GM18909 (cell line): ENCODE results near the gene CTXND1.

ENCODE experiments used
- ATAC-seq: cut with Tn5 transposase; IDR thresholded peaks from one replicate; pipeline ENCODE4 v1.9.1; 2021; ENCODE audit warnings: mild to moderate bottlenecking; ENCODE audit not compliant: unreplicated experiment, poor library complexity

Gene CTXND1

DNA sequence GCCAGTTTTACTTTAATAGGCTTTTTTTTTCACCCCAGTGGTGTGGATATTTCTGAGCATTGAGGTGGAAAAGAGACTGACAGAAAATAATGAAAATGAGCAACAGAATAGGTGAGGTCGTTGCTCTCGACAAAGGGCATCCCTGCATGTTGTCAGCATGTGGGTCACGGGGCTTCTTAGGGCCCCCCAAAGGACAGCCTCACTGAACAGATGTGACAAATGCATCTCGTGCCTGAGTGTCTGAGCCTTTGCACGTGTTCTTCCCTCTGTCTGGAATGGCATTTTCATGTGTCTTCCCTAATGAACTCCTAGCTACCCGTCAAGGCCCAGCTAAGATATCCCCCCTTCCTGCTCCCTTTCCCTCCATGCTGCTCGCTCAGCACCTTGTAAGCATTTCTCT lies 67.5 kb downstream of the CTXND1 start:
- ATAC-seq, result no peak

DNA sequence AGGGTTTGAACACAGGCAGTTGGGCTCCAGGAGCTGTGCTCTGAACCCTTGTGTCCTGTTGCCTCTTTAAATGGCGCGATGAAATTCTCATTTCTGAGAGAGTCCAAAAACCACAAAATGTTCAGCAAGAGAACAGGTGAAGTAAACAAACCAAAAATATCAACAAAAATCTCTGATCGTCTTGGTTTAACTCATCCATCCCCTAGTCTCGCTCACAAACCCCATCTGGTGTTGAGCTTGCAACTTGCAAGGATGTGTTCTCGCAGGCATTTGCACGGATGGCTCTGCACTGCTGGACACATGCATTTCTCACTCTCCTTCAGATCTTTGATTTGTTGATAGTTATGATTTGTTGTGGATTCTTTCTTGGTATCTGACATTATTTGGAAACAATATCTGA lies 68.1 kb downstream of the CTXND1 start:
- ATAC-seq, result no peak

DNA sequence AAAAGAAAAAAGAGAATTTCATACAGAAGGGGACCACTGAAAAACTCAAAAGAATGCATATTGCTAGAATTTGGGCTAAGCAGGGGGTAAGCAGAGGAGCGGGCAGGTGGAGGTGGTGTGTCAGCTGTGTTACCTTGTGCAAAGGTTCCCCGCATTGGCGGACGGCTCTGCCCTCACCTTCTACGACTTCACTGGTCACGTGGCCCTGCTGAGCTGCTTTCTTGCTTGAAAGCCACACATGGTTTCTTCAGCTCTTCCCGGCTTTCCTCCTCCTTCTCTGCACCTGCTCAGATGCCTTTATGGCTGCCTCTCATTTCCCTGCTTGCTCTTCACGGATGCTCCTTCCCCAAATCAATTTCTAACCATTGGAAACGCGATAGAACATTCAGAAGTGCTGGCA lies 68.7 kb downstream of the CTXND1 start:
- no peak for ATAC-seq

DNA sequence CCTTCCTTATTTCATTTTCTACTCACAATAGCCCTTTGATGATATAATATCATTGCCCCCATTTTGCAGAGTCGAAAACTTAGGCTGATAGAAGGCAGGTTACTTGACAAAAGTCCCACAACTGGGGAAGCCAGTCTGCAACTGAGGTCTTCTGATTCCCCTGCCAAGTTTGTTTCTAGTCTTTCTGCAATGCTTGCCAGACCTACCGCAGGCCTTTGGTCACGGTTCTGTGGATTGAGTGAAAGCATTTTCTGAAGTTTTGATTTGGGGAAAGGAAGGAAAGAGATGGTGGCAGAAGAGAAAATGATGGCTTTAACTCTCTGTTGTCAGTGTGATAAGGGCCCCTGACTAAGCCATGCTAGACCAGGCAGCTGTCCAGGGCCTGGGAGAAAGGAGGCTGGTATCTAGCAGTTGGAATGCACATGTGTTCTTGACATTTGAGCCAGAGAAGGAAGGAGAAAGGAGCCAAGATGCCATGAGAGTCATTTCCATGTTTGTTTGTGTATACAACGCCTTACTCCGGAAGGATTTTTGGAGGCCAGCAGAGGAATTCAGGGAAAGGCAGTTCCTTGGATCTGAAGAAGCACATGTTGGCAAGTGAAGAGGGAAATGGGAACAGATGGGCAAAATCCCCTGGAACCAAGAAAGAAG lies 69.3 kb downstream of the CTXND1 start:
- ATAC-seq, result no peak

DNA sequence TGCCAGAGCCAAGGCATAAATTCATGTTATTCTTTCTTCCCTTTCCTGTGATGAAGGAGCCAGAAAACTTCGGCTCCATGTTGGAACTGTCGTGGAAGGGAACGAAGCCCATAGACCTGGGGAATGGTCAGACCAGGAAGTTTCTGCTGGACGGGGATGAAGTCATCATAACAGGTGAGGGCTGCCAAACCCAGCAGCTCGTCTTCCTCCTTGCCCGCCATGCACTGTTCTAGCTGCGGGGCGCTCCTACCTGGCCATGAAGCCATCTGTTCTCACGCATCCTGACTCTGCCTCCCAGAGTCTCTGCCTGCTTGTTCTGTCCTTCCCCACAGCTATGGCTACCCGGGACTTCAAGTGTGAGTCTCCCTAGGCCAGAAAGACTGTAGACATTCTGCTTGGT lies 71.0 kb downstream of the CTXND1 start:
- ATAC-seq, result no peak

DNA sequence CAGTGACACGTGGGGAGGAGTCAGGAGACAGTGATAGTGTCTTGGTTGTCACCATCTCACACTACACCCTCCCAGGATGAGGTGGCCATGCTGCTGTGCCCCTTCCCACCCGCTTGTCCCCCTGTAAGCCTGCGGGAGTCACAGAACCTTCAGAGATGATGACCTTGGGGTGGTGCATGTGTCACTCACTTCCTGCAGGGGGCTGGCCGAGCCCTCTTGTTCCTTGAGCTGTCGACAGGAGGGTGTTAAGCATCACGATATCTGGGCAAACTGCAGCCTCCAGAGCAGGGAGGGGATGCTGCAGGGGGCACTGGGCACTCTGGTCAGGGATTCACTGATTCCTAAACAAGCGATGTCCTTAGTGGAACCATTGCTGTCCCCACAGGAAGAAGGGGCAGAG lies 71.5 kb downstream of the CTXND1 start:
- ATAC-seq, result no peak

DNA sequence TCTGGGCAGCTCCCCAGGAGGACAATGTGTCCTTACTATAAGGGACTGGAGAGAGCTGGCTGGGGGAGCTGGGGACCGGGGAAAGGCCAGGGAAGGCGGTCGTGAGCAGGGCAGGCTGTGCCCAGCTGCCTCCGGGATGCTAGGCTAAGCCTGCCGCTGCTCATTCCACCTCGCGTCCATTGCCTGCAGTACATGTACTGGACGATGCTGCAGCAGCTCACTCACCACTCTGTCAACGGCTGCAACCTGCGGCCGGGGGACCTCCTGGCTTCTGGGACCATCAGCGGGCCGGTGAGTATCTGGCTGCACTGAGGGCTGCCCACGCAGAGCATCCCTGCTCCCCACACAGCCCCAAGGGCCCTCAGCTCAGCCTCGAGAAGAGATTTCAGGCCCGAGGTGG lies 72.1 kb downstream of the CTXND1 start:
- no peak for ATAC-seq

DNA sequence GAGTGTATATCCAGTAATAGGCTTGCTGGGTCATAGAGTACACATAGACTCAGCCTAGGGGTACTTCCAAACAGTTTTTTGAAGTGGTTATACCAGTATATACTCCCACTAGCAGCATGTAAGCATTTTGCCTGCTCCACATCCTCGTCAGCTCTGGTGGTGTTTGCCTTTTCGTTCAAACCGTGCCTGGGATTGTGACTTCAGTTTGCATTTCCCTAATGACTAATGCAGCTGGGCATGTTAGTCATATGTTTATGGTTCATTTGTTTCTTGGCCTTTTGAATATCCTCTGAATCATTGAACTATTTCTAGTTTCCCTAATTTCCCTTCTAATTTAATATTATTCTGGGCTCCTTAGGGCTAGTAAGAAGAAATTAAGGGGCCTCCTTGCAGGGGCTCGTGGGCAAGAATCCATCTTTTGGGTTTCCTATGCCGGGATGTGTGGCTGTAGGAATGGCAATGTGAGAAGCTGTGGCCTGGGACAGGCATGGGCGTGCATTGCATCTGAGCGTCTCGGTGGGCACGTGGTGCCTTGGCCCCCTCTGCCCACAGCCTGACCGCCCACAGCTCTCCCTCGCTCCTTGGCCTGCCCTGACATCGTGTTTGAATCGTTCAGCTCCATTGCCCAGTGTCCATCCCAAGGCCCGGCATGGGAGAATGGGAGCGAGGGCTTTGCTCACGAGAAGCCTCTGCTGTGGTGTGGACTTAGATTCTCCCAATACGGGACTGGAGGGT lies 72.8 kb downstream of the CTXND1 start:
- ATAC-seq, result no peak

DNA sequence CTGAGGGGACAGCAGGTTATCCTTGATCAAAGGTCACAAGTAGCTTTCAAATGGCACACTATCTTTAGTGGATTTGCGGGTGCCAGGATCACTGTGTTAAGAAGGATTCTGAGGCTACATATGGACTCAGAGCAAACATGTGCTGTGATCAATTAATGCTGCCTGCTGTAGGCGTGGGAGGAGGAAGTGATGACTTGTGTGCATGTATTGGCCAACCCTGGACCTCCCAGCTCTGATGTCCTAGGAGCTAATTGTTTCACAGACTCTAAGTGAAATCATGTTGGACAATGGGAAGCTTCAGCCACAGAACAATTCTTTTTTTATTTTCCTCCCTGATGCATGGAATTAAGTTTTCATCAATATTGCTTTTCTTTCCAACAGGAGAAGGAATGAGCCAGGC lies 74.9 kb downstream of the CTXND1 start:
- no peak for ATAC-seq

DNA sequence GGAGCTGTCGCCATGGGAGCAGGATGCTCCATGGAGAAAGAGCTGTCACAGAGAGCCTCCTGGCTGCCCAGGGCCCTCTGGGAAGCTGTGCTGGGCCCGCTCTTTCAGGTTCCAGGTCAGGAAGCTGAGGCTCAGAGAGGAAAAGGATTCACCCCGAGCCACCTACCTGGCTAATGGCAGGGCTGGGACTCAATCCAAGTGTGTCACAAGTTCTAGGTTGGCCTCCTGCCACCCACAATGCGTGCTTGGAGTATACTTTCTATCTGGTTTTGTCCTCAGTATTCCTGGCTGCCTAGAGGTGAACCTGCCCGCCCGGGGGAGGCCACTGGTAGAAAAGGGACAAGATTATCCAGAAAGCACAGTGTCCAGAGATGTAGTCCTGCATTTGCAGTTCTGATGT lies 75.6 kb downstream of the CTXND1 start:
- no peak for ATAC-seq

DNA sequence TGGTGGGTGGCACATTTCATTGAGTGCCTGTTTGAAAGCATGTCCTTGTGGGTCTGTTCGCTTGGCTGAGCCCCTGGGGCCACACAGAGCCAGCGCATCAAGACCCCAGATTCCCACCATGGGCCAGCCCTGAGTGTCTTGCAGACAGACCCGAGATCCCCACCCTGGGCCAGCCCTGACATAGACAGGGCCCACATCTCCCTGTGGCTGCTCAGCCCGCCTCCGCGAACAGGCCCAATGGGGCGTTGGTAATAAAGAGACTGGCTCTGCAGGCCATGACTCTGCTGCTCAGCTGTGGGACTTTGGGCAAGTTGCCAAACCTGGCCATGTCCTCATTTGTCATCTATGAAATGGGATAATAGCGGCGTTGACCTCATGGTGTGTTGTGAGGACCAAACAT lies 76.6 kb downstream of the CTXND1 start:
- ATAC-seq, result no peak

DNA sequence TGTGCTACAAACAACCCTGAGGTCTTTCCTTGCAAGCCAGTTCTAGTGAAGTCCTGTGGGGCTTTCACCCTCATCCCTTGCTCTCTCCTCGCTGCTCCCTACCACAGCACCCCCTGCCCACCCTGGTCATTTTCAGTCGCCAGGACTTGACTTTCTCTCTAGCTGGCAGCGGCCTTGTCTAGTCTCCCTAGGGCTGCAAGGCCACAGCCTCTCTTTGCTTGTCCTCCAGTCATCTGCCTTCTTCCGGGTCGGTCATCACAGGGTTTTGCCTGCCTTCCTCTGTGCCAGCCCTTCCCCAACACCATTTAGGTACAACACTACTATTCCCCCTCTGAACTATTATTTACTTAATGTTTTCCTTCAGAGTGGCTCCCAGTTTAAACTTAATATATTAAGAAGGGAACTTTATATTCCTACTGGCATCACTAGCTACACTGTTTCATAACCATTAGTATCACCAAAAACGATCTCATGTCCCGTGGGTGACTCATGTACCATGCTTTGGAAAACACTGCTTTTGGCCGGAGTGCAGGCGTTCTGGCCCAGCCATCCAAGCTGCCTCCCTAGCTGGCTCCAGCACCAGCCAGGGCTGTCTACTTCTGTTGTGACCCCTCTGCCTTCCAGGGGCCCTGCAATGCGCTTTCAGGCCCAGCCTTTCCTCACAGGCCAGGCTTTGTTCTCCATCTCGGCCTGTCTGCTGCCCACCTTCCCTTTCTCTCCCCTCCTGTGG lies 77.8 kb downstream of the CTXND1 start:
- ATAC-seq, result no peak

DNA sequence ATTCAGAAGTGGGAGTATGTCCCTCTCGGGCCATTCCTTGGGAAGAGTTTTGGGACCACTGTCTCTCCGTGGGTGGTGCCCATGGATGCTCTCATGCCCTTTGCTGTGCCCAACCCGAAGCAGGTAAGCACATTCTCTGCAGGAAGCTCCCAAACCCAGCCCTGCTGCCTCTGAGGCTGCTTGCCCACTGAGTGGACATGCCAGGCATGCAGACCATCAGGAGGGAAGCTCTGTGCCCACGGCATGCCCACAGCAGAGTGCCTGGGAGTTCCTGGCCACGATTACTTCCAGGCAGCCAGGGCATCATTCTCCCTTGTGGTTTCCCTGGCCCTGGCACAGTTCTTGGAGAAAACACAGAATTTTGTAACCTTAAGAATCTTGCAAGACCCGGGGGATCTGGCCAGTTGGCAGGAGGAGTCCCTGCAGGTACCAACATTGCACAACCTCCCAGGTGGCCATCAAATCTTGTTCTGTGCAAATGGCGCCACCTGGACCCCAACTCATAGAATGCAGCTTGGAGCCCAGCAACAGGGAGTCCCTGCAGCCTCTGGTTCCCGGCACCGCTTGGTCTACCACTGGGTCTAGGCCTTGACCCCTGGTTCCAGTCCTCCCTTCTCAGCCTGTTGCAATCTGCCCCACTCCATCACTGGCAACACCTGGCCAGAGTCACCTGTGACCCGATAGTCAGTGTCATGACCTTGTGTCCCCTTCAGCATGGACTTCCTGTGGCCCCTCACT lies 78.8 kb downstream of the CTXND1 start:
- peak; percentile 60 for ATAC-seq

DNA sequence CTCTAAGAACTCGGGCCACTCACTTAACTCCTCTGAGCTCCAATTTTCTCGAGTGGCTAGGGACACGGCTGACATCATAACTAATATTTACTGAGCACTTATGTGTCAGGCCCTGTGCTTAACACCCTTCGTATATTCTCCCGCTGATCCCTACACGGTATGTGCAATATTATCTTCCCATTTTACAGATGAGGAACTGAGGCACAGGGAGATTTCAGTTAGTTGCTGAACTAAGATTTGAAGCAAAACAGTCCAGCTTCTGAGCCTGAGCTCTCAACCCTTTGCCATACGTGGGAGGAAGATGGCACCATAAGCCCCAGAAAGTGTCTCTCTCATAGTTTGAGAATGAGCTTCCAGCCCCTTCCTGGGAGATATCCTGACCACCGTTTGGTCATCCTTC lies 79.6 kb downstream of the CTXND1 start:
- ATAC-seq, result no peak

DNA sequence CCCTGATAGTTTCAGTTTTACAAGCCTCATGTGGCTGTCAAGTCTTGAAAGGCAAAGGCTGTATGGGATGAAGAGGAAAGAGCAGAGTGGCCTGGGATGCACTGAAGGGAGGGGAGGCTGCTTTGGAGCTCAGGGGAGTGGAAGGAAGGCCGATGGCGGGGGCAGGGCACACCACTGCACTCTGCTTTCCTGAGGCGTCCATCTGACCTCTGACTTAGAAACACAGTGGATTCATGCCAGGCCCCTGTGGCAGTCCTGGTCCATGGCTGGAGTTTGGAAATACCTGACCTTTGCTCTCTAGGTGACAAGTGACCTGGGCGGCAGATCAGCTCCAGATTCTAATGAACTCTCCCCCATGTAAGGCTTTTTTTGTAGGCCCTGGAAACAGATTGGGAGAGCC lies 80.2 kb downstream of the CTXND1 start:
- no peak for ATAC-seq

DNA sequence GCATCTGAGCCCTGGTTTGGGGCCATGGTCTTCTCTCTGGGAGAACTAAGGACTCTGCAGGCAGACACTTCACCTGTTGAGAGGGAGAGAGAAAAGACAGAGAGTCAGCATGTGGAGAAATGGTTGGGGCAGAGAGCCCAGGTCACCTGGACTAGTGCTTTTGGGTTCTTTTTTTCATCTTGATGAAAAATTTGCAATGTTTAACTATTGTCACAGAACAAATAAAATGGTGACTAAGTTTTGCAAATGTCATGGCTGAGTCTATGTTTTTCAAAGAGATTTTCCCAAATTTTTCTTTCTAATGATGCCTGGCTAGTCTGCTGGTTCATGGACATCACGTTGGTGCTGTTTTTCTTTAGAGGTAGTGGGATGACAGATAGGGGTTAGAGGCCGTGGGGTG lies 81.4 kb downstream of the CTXND1 start:
- no peak for ATAC-seq

DNA sequence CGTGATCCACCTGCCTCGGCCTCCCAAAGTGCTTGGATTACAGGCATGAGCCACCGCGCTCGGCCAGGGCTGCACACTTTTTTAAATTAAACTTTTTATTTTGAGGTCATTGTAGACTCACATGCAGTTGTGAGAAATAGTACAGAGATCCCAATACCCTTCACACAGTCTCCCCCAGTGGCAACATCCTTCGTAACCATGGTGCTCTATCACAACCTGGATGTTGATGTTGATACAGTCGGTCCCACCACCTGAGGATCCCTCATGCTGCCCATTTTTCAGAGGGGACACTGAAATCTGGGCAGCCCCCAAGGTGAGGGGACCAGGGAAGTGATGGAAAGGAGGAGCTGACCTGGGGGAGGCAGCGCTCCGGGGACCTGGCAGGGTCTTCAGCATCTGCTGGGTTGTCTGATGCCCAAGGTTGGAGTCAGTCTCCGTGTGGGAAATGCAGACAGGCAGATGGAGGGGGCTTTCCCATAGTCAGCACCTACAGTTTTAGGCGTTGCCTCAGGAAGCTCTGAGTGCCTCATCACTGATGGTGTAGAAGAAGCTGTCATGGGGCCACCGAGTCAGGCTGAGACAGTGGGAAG lies 82.2 kb downstream of the CTXND1 start:
- ATAC-seq, result no peak

DNA sequence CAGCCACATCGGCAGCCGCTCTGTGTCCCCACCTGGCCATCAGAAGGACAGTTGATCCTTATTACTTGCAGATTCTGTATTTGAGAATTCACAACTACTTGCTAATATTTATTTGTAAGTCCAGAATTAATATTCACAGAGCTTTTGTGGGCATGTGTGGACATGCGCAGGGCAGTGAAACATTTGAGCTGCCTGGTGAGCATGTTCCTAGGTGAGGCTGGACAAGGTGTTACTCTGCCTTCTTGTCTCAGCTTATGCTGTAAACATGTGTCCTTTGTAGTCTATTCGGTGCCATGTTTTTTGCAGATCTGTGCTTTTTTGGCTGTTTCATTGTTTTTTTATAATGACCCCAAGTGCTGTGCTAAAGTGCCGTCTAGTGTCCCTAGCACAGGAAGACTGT lies 83.6 kb downstream of the CTXND1 start:
- ATAC-seq, result no peak

DNA sequence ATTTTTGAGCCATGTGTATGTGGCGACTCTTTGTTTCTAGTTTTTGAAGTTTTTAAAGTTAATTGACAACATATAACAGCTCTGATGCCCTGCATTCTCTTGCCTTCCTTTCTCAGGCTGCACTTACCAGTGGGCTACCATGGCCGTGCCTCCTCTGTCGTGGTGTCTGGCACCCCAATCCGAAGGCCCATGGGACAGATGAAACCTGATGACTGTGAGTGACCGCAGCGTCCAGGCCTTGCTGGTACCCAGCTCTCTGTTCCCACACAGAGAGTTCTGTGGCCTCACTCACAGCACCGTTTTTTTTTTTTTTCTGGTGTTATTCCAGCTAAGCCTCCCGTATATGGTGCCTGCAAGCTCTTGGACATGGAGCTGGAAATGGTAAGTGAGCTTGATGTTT lies 84.1 kb downstream of the CTXND1 start:
- no peak for ATAC-seq

DNA sequence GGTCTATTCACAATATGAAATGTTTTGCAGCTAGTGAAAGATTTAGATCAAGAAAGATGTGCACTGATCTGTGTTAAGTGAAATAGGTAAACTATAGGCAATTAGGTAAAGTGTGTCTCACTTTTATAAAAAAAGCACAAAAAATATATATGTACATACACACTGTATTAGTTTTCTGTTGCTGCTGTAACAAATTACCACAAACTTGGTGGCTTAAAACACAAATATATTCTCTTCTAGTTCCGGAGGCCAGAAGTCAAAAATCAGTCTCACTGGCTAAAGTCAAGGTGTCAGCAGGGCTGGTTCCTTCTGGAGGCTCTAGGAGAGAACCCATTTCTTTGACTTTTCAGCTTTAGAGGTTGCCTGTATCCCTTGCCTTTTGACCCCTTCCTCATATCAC lies 88.1 kb downstream of the CTXND1 start:
- ATAC-seq, result no peak

DNA sequence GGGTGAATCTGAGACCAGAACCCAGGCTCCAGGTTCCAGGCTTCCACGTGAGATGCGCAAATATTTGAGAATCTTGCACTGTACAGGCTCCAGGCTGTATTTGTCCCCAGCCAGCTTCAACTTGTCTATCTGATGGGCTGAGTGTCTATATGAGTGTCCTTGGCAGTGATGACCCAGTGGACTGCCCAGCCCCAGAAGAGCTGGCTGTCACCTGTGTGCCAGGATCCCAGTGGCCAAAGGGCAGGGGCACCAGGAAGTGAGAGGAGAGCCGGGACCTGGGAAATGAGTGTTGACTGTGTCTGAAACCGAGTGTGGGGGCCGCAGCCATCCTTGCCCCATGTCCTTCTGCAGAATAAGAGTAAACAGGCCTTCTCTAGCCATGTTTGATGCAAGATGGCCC lies 88.8 kb downstream of the CTXND1 start:
- ATAC-seq, result no peak
